Lower lobe of right lung (tissue), 2 donors: ENCODE results near the gene BCL10. TPM values are rescaled to one million over a fixed set of nuclear protein-coding genes. Genes with fewer than 3 reads are reported as not detected.

Source experiments
- ATAC-seq, 2 donors: fragments of 200-7000 bp; cut with Tn5 transposase; one replicate each; pipeline ENCODE4 v1.9.1; 2020 to 2022; ENCODE audit warnings: mild to moderate bottlenecking in 2 of 2, moderate library complexity in 2 of 2
- DNase-seq: peaks from one replicate; pipeline ENCODE4 v3.0.0-alpha.2; 2020
- H3K27ac ChIP-seq: fragments of 200-600 bp; one replicate; pipeline ENCODE4 v1.8.0; 2022
- H3K27me3 ChIP-seq: fragments of 200-600 bp; one replicate; pipeline ENCODE4 v1.8.0; 2022; ENCODE audit warnings: low read depth
- H3K36me3 ChIP-seq: fragments of 200-600 bp; one replicate; pipeline ENCODE4 v1.8.0; 2022; ENCODE audit warnings: mild to moderate bottlenecking
- H3K4me1 ChIP-seq: fragments of 200-600 bp; one replicate; pipeline ENCODE4 v1.8.0; 2022
- H3K4me3 ChIP-seq: fragments of 200-600 bp; one replicate; pipeline ENCODE4 v1.8.0; 2022; ENCODE audit warnings: mild to moderate bottlenecking
- H3K9me3 ChIP-seq: fragments of 200-600 bp; one replicate; pipeline ENCODE4 v1.8.0; 2022
- intact Hi-C: fragments of 100-400 bp; cut with DNase I; formaldehyde crosslinking; loops from one replicate; pipeline ENCODE4 v1.11.0; 2022
- long read RNA-seq: library from polyadenylated mRNA; unstranded; transcript quantifications from one replicate; pipeline ENCODE4 v2.0.0, GENCODE V29; 2021
- total RNA-seq: library from RNA; stranded (reverse); fragmentation: NEBNext Ultra II Directional; extraction: Animal tissue kit (Norgen Biotek cat#: 25700); gene quantifications from one replicate; pipeline ENCODE4 v1.2.1, GENCODE V29; 2021
- TF ChIP-seq, protein P1 (sequence below): fragments of 200-600 bp; IDR thresholded peaks from one replicate; pipeline ENCODE4 v1.8.0; 2022; ENCODE audit warnings: antibody characterized with exemption, mild to moderate bottlenecking
- donor health status: DM: no; HTN: yes; CAD: no; lungs with severe emphysema.

The BCL10 gene
- 27.4 TPM for total RNA-seq
- long read RNA-seq, transcript BCL10-203 (3 exons, 2,833 nt), result major isoform, 63 of 77 reads
- long read RNA-seq, partial matches to known transcripts, result 0 of 77 reads
- long read RNA-seq, other reads (novel, unspliced or antisense), result 10 of 77 reads

GRCh38 chr1:85276215-85276977 is at the start of gene BCL10:
BCL10 (minus strand) TSS chr1:85276632; CDS start chr1:85276352, 280 bp downstream.
- H3K27ac ChIP-seq, result peak within 1 kb of the TSS; percentile 99
- peaks cover 6% of the 10 kb centered on the region for H3K36me3 ChIP-seq
- ATAC-seq (peak; percentile 99), DNase-seq (peak; percentile 100)
- no peaks in the 10 kb centered on the region for H3K9me3 ChIP-seq
- intact Hi-C loops, result no loop called here
- TF ChIP-seq, protein P1, sequence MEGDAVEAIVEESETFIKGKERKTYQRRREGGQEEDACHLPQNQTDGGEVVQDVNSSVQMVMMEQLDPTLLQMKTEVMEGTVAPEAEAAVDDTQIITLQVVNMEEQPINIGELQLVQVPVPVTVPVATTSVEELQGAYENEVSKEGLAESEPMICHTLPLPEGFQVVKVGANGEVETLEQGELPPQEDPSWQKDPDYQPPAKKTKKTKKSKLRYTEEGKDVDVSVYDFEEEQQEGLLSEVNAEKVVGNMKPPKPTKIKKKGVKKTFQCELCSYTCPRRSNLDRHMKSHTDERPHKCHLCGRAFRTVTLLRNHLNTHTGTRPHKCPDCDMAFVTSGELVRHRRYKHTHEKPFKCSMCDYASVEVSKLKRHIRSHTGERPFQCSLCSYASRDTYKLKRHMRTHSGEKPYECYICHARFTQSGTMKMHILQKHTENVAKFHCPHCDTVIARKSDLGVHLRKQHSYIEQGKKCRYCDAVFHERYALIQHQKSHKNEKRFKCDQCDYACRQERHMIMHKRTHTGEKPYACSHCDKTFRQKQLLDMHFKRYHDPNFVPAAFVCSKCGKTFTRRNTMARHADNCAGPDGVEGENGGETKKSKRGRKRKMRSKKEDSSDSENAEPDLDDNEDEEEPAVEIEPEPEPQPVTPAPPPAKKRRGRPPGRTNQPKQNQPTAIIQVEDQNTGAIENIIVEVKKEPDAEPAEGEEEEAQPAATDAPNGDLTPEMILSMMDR, result no peak
- H3K27me3 ChIP-seq, result no peaks in the 10 kb centered on the region
- peaks cover 61% of the 10 kb centered on the region for H3K4me1 ChIP-seq
- H3K4me3 ChIP-seq, result peak within 1 kb of the TSS; percentile 88

DNA sequence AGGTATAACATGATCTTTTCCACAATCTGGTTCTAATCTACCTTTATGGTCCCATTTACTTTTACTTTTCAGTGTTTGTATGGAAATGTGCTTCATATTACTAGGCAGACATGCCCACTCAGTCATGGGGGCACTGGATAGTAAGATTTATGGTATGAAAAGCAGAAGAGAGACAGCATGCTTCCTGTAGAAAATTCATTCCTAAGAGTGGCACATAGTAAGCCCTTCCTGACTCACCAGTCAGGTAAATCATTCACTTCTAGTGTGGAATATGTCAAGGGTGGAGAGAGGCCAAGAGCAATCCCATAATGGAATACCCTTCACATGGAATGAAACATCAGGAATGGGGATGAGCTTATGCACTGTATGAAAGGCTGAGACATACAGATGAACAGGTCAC is 49.5 kb upstream of the BCL10 start:
- H3K36me3 ChIP-seq, result no peaks in the 10 kb centered on the region
- H3K4me3 ChIP-seq, result no peak overlapping the region
- intact Hi-C loops, result no loop called here
- H3K27ac ChIP-seq, result no peak overlapping the region
- no peaks in the 10 kb centered on the region for H3K27me3 ChIP-seq
- no peaks in the 10 kb centered on the region for H3K9me3 ChIP-seq
- peaks cover 24% of the 10 kb centered on the region for H3K4me1 ChIP-seq
- peak in 1 of 2 donors; percentile 4 for ATAC-seq
- DNase-seq, result no peak
- TF ChIP-seq, protein P1, result no peak

DNA sequence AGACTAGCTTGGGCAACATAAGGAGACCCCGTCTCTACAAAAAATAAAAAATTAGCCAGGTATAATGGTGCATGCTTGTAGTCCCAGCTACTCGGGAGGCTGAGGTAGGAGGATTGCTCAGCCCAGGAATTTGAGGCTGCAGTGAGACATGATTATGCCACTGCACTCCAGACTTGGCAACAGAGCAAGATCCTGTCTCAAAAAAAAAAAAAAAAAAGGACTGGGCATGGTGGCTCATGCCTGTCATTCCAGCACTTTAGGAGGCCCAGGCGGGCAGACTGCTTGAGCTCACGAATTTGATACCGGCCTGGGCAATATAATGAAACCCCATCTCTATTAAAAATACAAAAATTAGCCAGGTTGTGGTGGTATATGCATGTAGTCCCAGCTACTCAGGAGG is 47.3 kb upstream of the BCL10 start:
- Histone ChIP-seq H3K4me1 (peaks cover 10% of the 10 kb centered on the region), H3K27me3 (no peaks in the 10 kb centered on the region), H3K27ac (no peak overlapping the region), H3K36me3 (no peaks in the 10 kb centered on the region), H3K4me3 (no peak overlapping the region), H3K9me3 (no peaks in the 10 kb centered on the region)
- ATAC-seq, result no peak
- DNase-seq, result no peak
- TF ChIP-seq, protein P1, result no peak
- intact Hi-C loops, result no loop called here

- H3K4me3 ChIP-seq, result no peak overlapping the region
- H3K36me3 ChIP-seq, result no peaks in the 10 kb centered on the region
- H3K27ac ChIP-seq, result no peak overlapping the region
- no peaks in the 10 kb centered on the region for H3K27me3 ChIP-seq
- TF ChIP-seq, protein P1, result no peak
- H3K9me3 ChIP-seq, result no peaks in the 10 kb centered on the region
- intact Hi-C loops, result no loop called here
- no peak for ATAC-seq
- H3K4me1 ChIP-seq, result peaks cover 9% of the 10 kb centered on the region
- DNase-seq, result no peak
Measured at GRCh38 chr1:85322655-85323054, 46.2 kb upstream of the BCL10 start.

- Histone ChIP-seq H3K4me3 (no peak overlapping the region), H3K4me1 (peaks cover 9% of the 10 kb centered on the region), H3K9me3 (no peaks in the 10 kb centered on the region), H3K27ac (no peak overlapping the region), H3K36me3 (no peaks in the 10 kb centered on the region), H3K27me3 (no peaks in the 10 kb centered on the region)
- DNase-seq (no peak), ATAC-seq (no peak)
- TF ChIP-seq, protein P1, result no peak
- intact Hi-C loops, result no loop called here
Measured at GRCh38 chr1:85321237-85321964, 45.0 kb upstream of the BCL10 start.
